GM18505 (cell line): ENCODE data around the gene CD37.

Experiments
- ATAC-seq: cut with Tn5 transposase; IDR thresholded peaks from one replicate; pipeline ENCODE4 v1.9.1; 2021; ENCODE audit not compliant: unreplicated experiment
- POLR2A ChIP-seq: IDR thresholded peaks from 4 replicates; pipeline ENCODE4 v1.6.1; 2011; ENCODE audit warnings: borderline replicate concordance; ENCODE audit not compliant: insufficient read depth, insufficient read length; ENCODE audit errors: extremely low read depth

Gene CD37

GRCh38 chr19:49335784-49336481 is 727 bp downstream of the CD37 start:
- no peak for TF ChIP-seq POLR2A
- no peak for ATAC-seq

GRCh38 chr19:49336482-49337266 is 1.5 kb downstream of the CD37 start:
- no peak for ATAC-seq
- no peak for TF ChIP-seq POLR2A

GRCh38 chr19:49337267-49338022 is 2.2 kb downstream of the CD37 start:
- ATAC-seq, result no peak
- TF ChIP-seq POLR2A, result no peak

GRCh38 chr19:49338023-49338677 is 2.9 kb downstream of the CD37 start:
- TF ChIP-seq POLR2A, result peak; percentile 46
- no peak for ATAC-seq

GRCh38 chr19:49338691-49339300 is 3.6 kb downstream of the CD37 start:
- no peak for ATAC-seq
- TF ChIP-seq POLR2A, result no peak

GRCh38 chr19:49339301-49340068 is 4.3 kb downstream of the CD37 start:
- ATAC-seq, result no peak
- TF ChIP-seq POLR2A, result no peak

GRCh38 chr19:49340069-49340864 is 5.1 kb downstream of the CD37 start:
- TF ChIP-seq POLR2A, result no peak
- peak; percentile 52 for ATAC-seq

GRCh38 chr19:49340865-49341718 is 5.9 kb downstream of the CD37 start:
- peak; percentile 52 for TF ChIP-seq POLR2A
- no peak for ATAC-seq

GRCh38 chr19:49342291-49342721 is 7.1 kb downstream of the CD37 start:
- TF ChIP-seq POLR2A, result no peak
- ATAC-seq, result no peak

- no peak for ATAC-seq
- no peak for TF ChIP-seq POLR2A
These were observed 7.9 kb downstream of the CD37 start for GRCh38 chr19:49343123-49343522.
